ENCODE data around the gene EGLN1.

Gene EGLN1

GRCh38 chr1:231446138-231446537 is 24.1 kb upstream of the EGLN1 start:
- H4K20me1 ChIP-seq (ENCODE audit: insufficient read depth, low read length) = no peaks in the 10 kb centered on the region
- no peaks in the 10 kb centered on the region for H3F3A ChIP-seq (ENCODE audit: insufficient read depth, low read length)
- no peaks in the 10 kb centered on the region for H3K9me3 ChIP-seq (ENCODE audit: low read length)
- no peak overlapping the region for H3K4me3 ChIP-seq (ENCODE audit: low read depth, low read length, poor library complexity, severe bottlenecking)
- H3K9ac ChIP-seq (ENCODE audit: low read length) = no peak overlapping the region
- TF ChIP-seq CTCF (IDR thresholded peaks at IDR 0.05; ENCODE audit: low read length) (no peak), EZH2 (IDR thresholded peaks at IDR 0.05; ENCODE audit: borderline replicate concordance, low read length) (no peak)
- no peaks in the 10 kb centered on the region for H3K27me3 ChIP-seq (ENCODE audit: insufficient read depth, low read length)
- H2AFZ ChIP-seq (ENCODE audit: low read length) = no peak overlapping the region
- no peaks in the 10 kb centered on the region for H3K9me2 ChIP-seq (ENCODE audit: low read depth, low read length)
- no peaks in the 10 kb centered on the region for H3K4me1 ChIP-seq (ENCODE audit: insufficient read depth, low read length, severe bottlenecking)
- no peaks in the 10 kb centered on the region for H3K79me2 ChIP-seq (ENCODE audit: insufficient read depth, low read length)
- no peak overlapping the region for H3K27ac ChIP-seq (ENCODE audit: low read depth, low read length, poor library complexity, severe bottlenecking)
- no peaks in the 10 kb centered on the region for H3K36me3 ChIP-seq (ENCODE audit: insufficient read depth, low read length)
- H3K4me2 ChIP-seq (ENCODE audit: low read length) = no peak overlapping the region

GRCh38 chr1:231444059-231444458 is 22.0 kb upstream of the EGLN1 start:
- Histone ChIP-seq H3K27ac (ENCODE audit: low read depth, low read length, poor library complexity, severe bottlenecking) (no peak overlapping the region), H3K9ac (ENCODE audit: low read length) (no peak overlapping the region), H3K27me3 (ENCODE audit: insufficient read depth, low read length) (no peaks in the 10 kb centered on the region), H3K4me3 (ENCODE audit: low read depth, low read length, poor library complexity, severe bottlenecking) (no peak overlapping the region), H3K79me2 (ENCODE audit: insufficient read depth, low read length) (no peaks in the 10 kb centered on the region), H4K20me1 (ENCODE audit: insufficient read depth, low read length) (no peaks in the 10 kb centered on the region), H3K9me2 (ENCODE audit: low read depth, low read length) (no peaks in the 10 kb centered on the region), H3K9me3 (ENCODE audit: low read length) (no peaks in the 10 kb centered on the region), H3K4me1 (ENCODE audit: insufficient read depth, low read length, severe bottlenecking) (no peaks in the 10 kb centered on the region), H3K4me2 (ENCODE audit: low read length) (no peak overlapping the region), H3K36me3 (ENCODE audit: insufficient read depth, low read length) (no peaks in the 10 kb centered on the region), H3F3A (ENCODE audit: insufficient read depth, low read length) (no peaks in the 10 kb centered on the region), H2AFZ (ENCODE audit: low read length) (no peak overlapping the region)
- TF ChIP-seq CTCF (IDR thresholded peaks at IDR 0.05; ENCODE audit: low read length) (no peak), EZH2 (IDR thresholded peaks at IDR 0.05; ENCODE audit: borderline replicate concordance, low read length) (no peak)

- no peak overlapping the region for H3K27ac ChIP-seq (ENCODE audit: low read depth, low read length, poor library complexity, severe bottlenecking)
- no peaks in the 10 kb centered on the region for H3K4me1 ChIP-seq (ENCODE audit: insufficient read depth, low read length, severe bottlenecking)
- no peaks in the 10 kb centered on the region for H3K27me3 ChIP-seq (ENCODE audit: insufficient read depth, low read length)
- no peaks in the 10 kb centered on the region for H3K36me3 ChIP-seq (ENCODE audit: insufficient read depth, low read length)
- no peaks in the 10 kb centered on the region for H3F3A ChIP-seq (ENCODE audit: insufficient read depth, low read length)
- no peak overlapping the region for H3K4me3 ChIP-seq (ENCODE audit: low read depth, low read length, poor library complexity, severe bottlenecking)
- no peak overlapping the region for H3K9ac ChIP-seq (ENCODE audit: low read length)
- no peaks in the 10 kb centered on the region for H4K20me1 ChIP-seq (ENCODE audit: insufficient read depth, low read length)
- TF ChIP-seq CTCF (IDR thresholded peaks at IDR 0.05; ENCODE audit: low read length) = no peak
- no peak for TF ChIP-seq EZH2 (IDR thresholded peaks at IDR 0.05; ENCODE audit: borderline replicate concordance, low read length)
- no peak overlapping the region for H2AFZ ChIP-seq (ENCODE audit: low read length)
- no peaks in the 10 kb centered on the region for H3K79me2 ChIP-seq (ENCODE audit: insufficient read depth, low read length)
- no peak overlapping the region for H3K4me2 ChIP-seq (ENCODE audit: low read length)
- no peaks in the 10 kb centered on the region for H3K9me3 ChIP-seq (ENCODE audit: low read length)
- no peaks in the 10 kb centered on the region for H3K9me2 ChIP-seq (ENCODE audit: low read depth, low read length)
Observed at GRCh38 chr1:231443363-231443762, 21.3 kb upstream of the EGLN1 start.
